ENCODE results near the gene KLF7.

- TF ChIP-seq, protein P1, sequence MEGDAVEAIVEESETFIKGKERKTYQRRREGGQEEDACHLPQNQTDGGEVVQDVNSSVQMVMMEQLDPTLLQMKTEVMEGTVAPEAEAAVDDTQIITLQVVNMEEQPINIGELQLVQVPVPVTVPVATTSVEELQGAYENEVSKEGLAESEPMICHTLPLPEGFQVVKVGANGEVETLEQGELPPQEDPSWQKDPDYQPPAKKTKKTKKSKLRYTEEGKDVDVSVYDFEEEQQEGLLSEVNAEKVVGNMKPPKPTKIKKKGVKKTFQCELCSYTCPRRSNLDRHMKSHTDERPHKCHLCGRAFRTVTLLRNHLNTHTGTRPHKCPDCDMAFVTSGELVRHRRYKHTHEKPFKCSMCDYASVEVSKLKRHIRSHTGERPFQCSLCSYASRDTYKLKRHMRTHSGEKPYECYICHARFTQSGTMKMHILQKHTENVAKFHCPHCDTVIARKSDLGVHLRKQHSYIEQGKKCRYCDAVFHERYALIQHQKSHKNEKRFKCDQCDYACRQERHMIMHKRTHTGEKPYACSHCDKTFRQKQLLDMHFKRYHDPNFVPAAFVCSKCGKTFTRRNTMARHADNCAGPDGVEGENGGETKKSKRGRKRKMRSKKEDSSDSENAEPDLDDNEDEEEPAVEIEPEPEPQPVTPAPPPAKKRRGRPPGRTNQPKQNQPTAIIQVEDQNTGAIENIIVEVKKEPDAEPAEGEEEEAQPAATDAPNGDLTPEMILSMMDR (IDR thresholded peaks at IDR 0.05), result no peak
- TF ChIP-seq POLR2A (IDR thresholded peaks at IDR 0.05) (no peak), EP300 (IDR thresholded peaks at IDR 0.05) (no peak)
Measured at GRCh38 chr2:207157731-207158130, 8.0 kb downstream of the KLF7 start.
